ENCODE results near the gene CDK5RAP3.

CDK5RAP3 gene

DNA sequence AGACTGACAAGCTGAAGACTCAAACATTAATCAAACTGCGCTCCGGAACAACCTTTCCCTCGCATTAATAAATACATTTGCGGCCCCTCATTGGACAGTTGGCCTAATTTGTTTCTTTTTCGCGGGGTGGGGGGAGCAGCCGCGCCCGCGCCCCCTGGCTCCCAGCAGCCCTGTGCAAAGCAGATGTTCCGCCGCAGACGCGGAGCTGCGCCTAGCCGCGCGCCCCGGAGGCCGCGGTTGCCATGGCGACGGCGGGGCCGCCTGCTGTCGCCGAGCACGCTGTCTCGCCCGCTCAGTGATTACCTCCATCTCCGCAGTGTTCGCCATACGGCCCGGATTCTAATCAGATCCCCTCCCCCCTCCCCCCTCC lies 41.2 kb downstream of the CDK5RAP3 start:
- peaks cover 3% of the 10 kb centered on the region for H3K27me3 ChIP-seq (ENCODE audit: insufficient read depth, poor library complexity, severe bottlenecking)
- DNase-seq (ENCODE audit: low read depth in 1 of 2, low spot score in 1 of 2), result peak in 1 of 2 experiments; percentile 47
- peak overlapping the region; percentile 24 for H3K4me3 ChIP-seq (replicated peaks; ENCODE audit: insufficient read depth, low read length)
- H3K27ac ChIP-seq (replicated peaks), result no peak overlapping the region
- no peak for TF ChIP-seq REST (IDR thresholded peaks at IDR 0.05; ENCODE audit: insufficient replicate concordance, low read depth)
- no peak for TF ChIP-seq CTCF (IDR thresholded peaks at IDR 0.05; ENCODE audit: insufficient read depth, low read length)
- no peak for TF ChIP-seq SPI1 (IDR thresholded peaks at IDR 0.05; ENCODE audit: borderline replicate concordance, low read depth)
- TF ChIP-seq POLR2AphosphoS5 (IDR thresholded peaks at IDR 0.05; ENCODE audit: low read depth), result no peak
- no peak for TF ChIP-seq GABPA (IDR thresholded peaks at IDR 0.05; ENCODE audit: low read depth)

GRCh38 chr17:48012654-48013053 lies 41.7 kb downstream of the CDK5RAP3 start:
- Histone ChIP-seq H3K27ac (replicated peaks) (no peak overlapping the region), H3K27me3 (ENCODE audit: insufficient read depth, poor library complexity, severe bottlenecking) (peaks cover 3% of the 10 kb centered on the region), H3K4me3 (replicated peaks; ENCODE audit: insufficient read depth, low read length) (no peak overlapping the region)
- TF ChIP-seq REST (IDR thresholded peaks at IDR 0.05; ENCODE audit: insufficient replicate concordance, low read depth), result no peak
- TF ChIP-seq CTCF (IDR thresholded peaks at IDR 0.05; ENCODE audit: insufficient read depth, low read length), result no peak
- no peak for TF ChIP-seq SPI1 (IDR thresholded peaks at IDR 0.05; ENCODE audit: borderline replicate concordance, low read depth)
- TF ChIP-seq GABPA (IDR thresholded peaks at IDR 0.05; ENCODE audit: low read depth), result no peak
- no peak for TF ChIP-seq POLR2AphosphoS5 (IDR thresholded peaks at IDR 0.05; ENCODE audit: low read depth)
- no peak for DNase-seq (ENCODE audit: low read depth in 1 of 2, low spot score in 1 of 2)

DNA sequence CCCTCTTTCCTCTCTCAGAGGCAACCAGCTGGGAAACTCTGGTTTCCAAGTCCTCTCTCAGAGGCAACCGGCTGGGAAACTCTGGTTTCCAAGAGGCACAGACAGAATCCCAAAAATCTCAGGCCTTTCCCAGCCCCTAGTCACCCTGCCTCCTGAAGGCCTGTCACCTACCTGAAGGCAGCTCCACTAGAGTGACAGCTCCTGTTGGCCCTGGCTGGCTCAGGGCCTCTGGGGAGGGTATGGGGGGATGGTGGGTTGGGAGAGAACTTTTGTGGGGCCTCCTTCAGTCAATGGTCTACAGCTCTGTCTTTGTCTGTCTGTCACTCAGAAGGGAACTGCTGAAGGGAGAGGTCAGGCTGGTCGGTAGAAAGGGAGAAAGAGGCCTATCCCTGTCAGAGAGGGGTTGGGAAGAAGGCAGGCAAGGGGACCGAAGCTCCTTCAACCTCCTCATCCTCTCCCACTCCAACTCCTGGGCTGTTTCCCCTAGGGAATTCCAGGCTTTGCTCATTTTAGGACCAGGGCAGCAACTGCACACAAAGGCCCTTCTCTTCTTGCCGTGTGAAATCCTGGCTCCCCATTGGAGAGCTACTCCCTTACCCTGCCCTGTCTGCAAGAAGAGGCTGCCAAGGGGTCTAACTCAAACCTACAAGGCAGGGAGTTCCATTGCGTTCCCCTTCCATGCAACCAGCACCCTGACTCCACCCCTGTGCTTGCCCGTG lies 43.1 kb downstream of the CDK5RAP3 start:
- Histone ChIP-seq H3K27ac (replicated peaks) (no peak overlapping the region), H3K4me3 (replicated peaks; ENCODE audit: insufficient read depth, low read length) (no peak overlapping the region), H3K27me3 (ENCODE audit: insufficient read depth, poor library complexity, severe bottlenecking) (peaks cover 3% of the 10 kb centered on the region)
- no peak for TF ChIP-seq GABPA (IDR thresholded peaks at IDR 0.05; ENCODE audit: low read depth)
- TF ChIP-seq REST (IDR thresholded peaks at IDR 0.05; ENCODE audit: insufficient replicate concordance, low read depth), result no peak
- no peak for TF ChIP-seq POLR2AphosphoS5 (IDR thresholded peaks at IDR 0.05; ENCODE audit: low read depth)
- no peak for TF ChIP-seq SPI1 (IDR thresholded peaks at IDR 0.05; ENCODE audit: borderline replicate concordance, low read depth)
- TF ChIP-seq CTCF (IDR thresholded peaks at IDR 0.05; ENCODE audit: insufficient read depth, low read length), result no peak
- DNase-seq (ENCODE audit: low read depth in 1 of 2, low spot score in 1 of 2), result no peak

All from HL-60 (cell line).